ENCODE measurements around the gene FOXB1. TPM values are rescaled to one million over a fixed set of nuclear protein-coding genes. Genes with fewer than 3 reads are reported as not detected.

Gene FOXB1
- total RNA-seq, 2 experiments from 2014 or later = 1.2 to 2.8 TPM

GRCh38 chr15:60047701-60048100 lies 43.6 kb downstream of the FOXB1 start:
- peaks cover 13% of the 10 kb centered on the region for H3K27me3 Mint-ChIP-seq
- H3K4me3 Mint-ChIP-seq = no peak overlapping the region
- H3K4me1 Mint-ChIP-seq = peaks cover 20% of the 10 kb centered on the region
- CTCF ChIA-PET = no interaction called here
- H3K9me3 Mint-ChIP-seq (ENCODE audit: low read depth) = peaks cover 10% of the 10 kb centered on the region
- H3K36me3 Mint-ChIP-seq = peaks cover 11% of the 10 kb centered on the region
- ATAC-seq = no peak
- no peak overlapping the region for H3K27ac Mint-ChIP-seq
- DNase-seq = no peak

DNA sequence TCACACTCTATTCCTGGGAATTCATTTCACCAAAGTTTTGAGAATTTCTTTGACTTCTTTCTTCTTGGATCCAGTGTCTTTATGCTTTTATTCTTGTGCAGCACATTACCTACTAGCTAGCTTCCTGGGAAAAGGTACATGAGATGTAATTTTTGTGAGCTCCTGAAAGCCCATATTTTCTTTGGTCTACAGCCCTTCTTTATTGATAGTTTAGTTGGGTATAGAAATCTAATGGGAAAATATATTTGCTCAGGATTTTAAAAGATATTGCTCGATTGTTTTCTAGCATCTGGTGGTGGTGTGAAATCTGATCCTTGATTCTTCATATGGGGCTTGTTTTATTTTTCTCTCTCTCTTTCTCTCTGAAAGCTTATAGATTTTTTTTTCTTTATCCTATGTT lies 45.8 kb downstream of the FOXB1 start:
- H3K4me1 Mint-ChIP-seq = peaks cover 7% of the 10 kb centered on the region
- ATAC-seq (no peak), DNase-seq (no peak)
- CTCF ChIA-PET = no interaction called here
- peaks cover 10% of the 10 kb centered on the region for H3K9me3 Mint-ChIP-seq (ENCODE audit: low read depth)
- peaks cover 7% of the 10 kb centered on the region for H3K36me3 Mint-ChIP-seq
- peaks cover 29% of the 10 kb centered on the region for H3K27me3 Mint-ChIP-seq
- H3K27ac Mint-ChIP-seq = no peak overlapping the region
- H3K4me3 Mint-ChIP-seq = no peak overlapping the region

GRCh38 chr15:60052796-60053195 lies 48.7 kb downstream of the FOXB1 start:
- CTCF ChIA-PET = no interaction called here
- peaks cover 50% of the 10 kb centered on the region for H3K27me3 Mint-ChIP-seq
- peaks cover 7% of the 10 kb centered on the region for H3K36me3 Mint-ChIP-seq
- H3K4me3 Mint-ChIP-seq = no peak overlapping the region
- no peak overlapping the region for H3K27ac Mint-ChIP-seq
- ATAC-seq (no peak), DNase-seq (no peak)
- H3K9me3 Mint-ChIP-seq (ENCODE audit: low read depth) = peaks cover 10% of the 10 kb centered on the region
- no peaks in the 10 kb centered on the region for H3K4me1 Mint-ChIP-seq

GRCh38 chr15:60054472-60054871 lies 50.4 kb downstream of the FOXB1 start:
- CTCF ChIA-PET = no interaction called here
- peaks cover 7% of the 10 kb centered on the region for H3K9me3 Mint-ChIP-seq (ENCODE audit: low read depth)
- no peak overlapping the region for H3K4me3 Mint-ChIP-seq
- peaks cover 48% of the 10 kb centered on the region for H3K27me3 Mint-ChIP-seq
- no peak for ATAC-seq
- no peak for DNase-seq
- no peak overlapping the region for H3K27ac Mint-ChIP-seq
- H3K4me1 Mint-ChIP-seq = no peaks in the 10 kb centered on the region
- H3K36me3 Mint-ChIP-seq = peaks cover 6% of the 10 kb centered on the region
